PC-3 (cell line): ENCODE results near the gene PRC1. TPM values are rescaled to one million over a fixed set of nuclear protein-coding genes. Genes with fewer than 3 reads are reported as not detected.

Experiments used
- ATAC-seq: fragments of 200-7000 bp; cut with Tn5 transposase; 2 replicates; pipeline ENCODE4 v1.9.1; 2020; ENCODE audit warnings: mild to moderate bottlenecking, moderate library complexity
- BruUV-seq: library from RNA; stranded (reverse); fragments of 400-500 nt; replicated peaks from 2 replicates; lab custom pipeline; 2021; lab: Mats Ljungman, UMichigan
- CTCF ChIA-PET: fragments of 300-600 bp; sonication (Branson Sonifier 250); formaldehyde crosslinking; loops from one replicate; lab custom pipeline; 2022; ENCODE audit warnings: antibody characterized with exemption; lab: Charles Lee
- POLR2A ChIA-PET: fragments of 300-600 bp; sonication (Branson Sonifier 250); formaldehyde crosslinking; loops from one replicate; lab custom pipeline; 2022; ENCODE audit warnings: antibody characterized with exemption; ENCODE audit not compliant: unreplicated experiment; lab: Charles Lee
- DNase-seq: peaks from one replicate; pipeline ENCODE4 v3.0.0-alpha.2; 2015
- H2AFZ ChIP-seq: fragments of 300-600 bp; sonication (generic); 2 replicates; pipeline ENCODE4 v1.6.0; 2016; ENCODE audit warnings: antibody characterized with exemption, low read length
- H3F3A ChIP-seq: fragments of 300-600 bp; sonication (generic); one replicate; pipeline ENCODE4 v1.6.0; 2017; ENCODE audit warnings: antibody characterized with exemption, low read length, control low read depth, mild to moderate bottlenecking; ENCODE audit not compliant: unreplicated experiment
- H3K27ac ChIP-seq: fragments of 300-600 bp; sonication (generic); 2 replicates; pipeline ENCODE4 v1.5.1; 2016; ENCODE audit warnings: mild to moderate bottlenecking, low read length
- H3K27me3 ChIP-seq: fragments of 300-600 bp; sonication (generic); 2 replicates; pipeline ENCODE4 v1.6.1; 2016; ENCODE audit warnings: low read length, mixed read lengths
- H3K36me3 ChIP-seq: fragments of 300-600 bp; sonication (generic); 2 replicates; pipeline ENCODE4 v1.6.1; 2016; ENCODE audit warnings: low read depth, mixed run types, low read length, mixed read lengths
- H3K4me1 ChIP-seq: fragments of 300-600 bp; sonication (generic); 2 replicates; pipeline ENCODE4 v1.5.1; 2016; ENCODE audit warnings: low read length; ENCODE audit not compliant: insufficient read depth
- H3K4me2 ChIP-seq: fragments of 300-600 bp; sonication (generic); 2 replicates; pipeline ENCODE4 v1.6.0; 2016; ENCODE audit warnings: low read length
- H3K4me3 ChIP-seq: fragments of 300-600 bp; sonication (generic); 2 replicates; pipeline ENCODE4 v1.5.1; 2016; ENCODE audit warnings: mild to moderate bottlenecking, low read length, mixed read lengths
- H3K79me2 ChIP-seq: fragments of 300-600 bp; sonication (generic); 2 replicates; pipeline ENCODE4 v1.6.1; 2017; ENCODE audit warnings: low read length, mixed read lengths
- H3K9ac ChIP-seq: fragments of 300-600 bp; sonication (generic); 2 replicates; pipeline ENCODE4 v1.6.0; 2016; ENCODE audit warnings: mild to moderate bottlenecking, low read length
- H3K9me2 ChIP-seq: fragments of 300-600 bp; sonication (generic); replicated peaks from 2 replicates; pipeline ENCODE4 v1.6.1; 2016; ENCODE audit warnings: mixed run types, low read length, mixed read lengths
- H3K9me3 ChIP-seq: fragments of 300-600 bp; sonication (generic); 2 replicates; pipeline ENCODE4 v1.6.1; 2016; ENCODE audit warnings: low read length, mixed read lengths
- H4K20me1 ChIP-seq: fragments of 300-600 bp; sonication (generic); 2 replicates; pipeline ENCODE4 v1.6.1; 2016; ENCODE audit warnings: low read length, mixed read lengths
- CTCF ChIP-seq: fragments of 300-600 bp; sonication (generic); conservative IDR thresholded peaks from 2 replicates; pipeline ENCODE4 v1.5.1; 2017; ENCODE audit warnings: antibody characterized with exemption, low read depth, mild to moderate bottlenecking, low read length
- EZH2 ChIP-seq: fragments of 300-600 bp; sonication (generic); IDR thresholded peaks from one replicate; pipeline ENCODE4 v1.6.1; 2017; ENCODE audit warnings: antibody characterized with exemption, mild to moderate bottlenecking, low read length; ENCODE audit not compliant: unreplicated experiment
- EZH2phosphoT487 ChIP-seq: fragments of 300-600 bp; sonication (generic); IDR thresholded peaks from 2 replicates; pipeline ENCODE4 v1.6.1; 2018; ENCODE audit warnings: mild to moderate bottlenecking, antibody characterized with exemption, low read length, borderline replicate concordance
- intact Hi-C: fragments of 100-400 bp; cut with micrococcal nuclease; formaldehyde crosslinking; loops from 2 replicates; pipeline ENCODE4 v1.9.0; 2023
- total RNA-seq: library from RNA; depleted of rRNA; stranded (reverse); fragments of >200 nt; gene quantifications from 2 replicates; pipeline ENCODE4 v1.2.3, GENCODE V29; 2014

The PRC1 gene
- total RNA-seq, 1 experiment from 2014 or later = 236 TPM

GRCh38 chr15:90987561-90988141 is 6.7 kb downstream of the PRC1 start:
- no peak overlapping the region for H3K27ac ChIP-seq
- no peaks in the 10 kb centered on the region for H3K9me2 ChIP-seq
- H3K4me2 ChIP-seq = no peak overlapping the region
- no peaks in the 10 kb centered on the region for H3K27me3 ChIP-seq
- H3K36me3 ChIP-seq = peaks cover 16% of the 10 kb centered on the region
- POLR2A ChIA-PET = no interaction called here
- H3K4me3 ChIP-seq = no peak overlapping the region
- H3K9me3 ChIP-seq = no peaks in the 10 kb centered on the region
- DNase-seq (no peak), ATAC-seq (no peak)
- intact Hi-C loops = no loop called here
- peaks cover 98% of the 10 kb centered on the region for H3K79me2 ChIP-seq
- no peak overlapping the region for H2AFZ ChIP-seq
- peaks cover 3% of the 10 kb centered on the region; the same call in 1 of the 2 replicates for H3K4me1 ChIP-seq
- H4K20me1 ChIP-seq = peaks cover 10% of the 10 kb centered on the region; the same call in 1 of the 2 replicates
- CTCF ChIA-PET = no interaction called here
- no peak for TF ChIP-seq EZH2phosphoT487
- no peak for TF ChIP-seq EZH2
- TF ChIP-seq CTCF = no peak
- no peak overlapping the region for H3K9ac ChIP-seq
- H3F3A ChIP-seq = no peaks in the 10 kb centered on the region
- no TSS peak for BruUV-seq

- POLR2A ChIA-PET = no interaction called here
- BruUV-seq = no TSS peak
- H3K9me3 ChIP-seq = no peaks in the 10 kb centered on the region
- no peak overlapping the region for H3K4me3 ChIP-seq
- H4K20me1 ChIP-seq = peaks cover 10% of the 10 kb centered on the region; the same call in 1 of the 2 replicates
- no peaks in the 10 kb centered on the region for H3F3A ChIP-seq
- H3K9ac ChIP-seq = no peak overlapping the region
- no peak overlapping the region for H3K4me2 ChIP-seq
- ATAC-seq = no peak
- intact Hi-C loops = no loop called here
- H3K79me2 ChIP-seq = peaks cover 92% of the 10 kb centered on the region
- DNase-seq = no peak
- no peaks in the 10 kb centered on the region for H3K27me3 ChIP-seq
- H2AFZ ChIP-seq = no peak overlapping the region
- no peak for TF ChIP-seq EZH2
- no peak for TF ChIP-seq CTCF
- TF ChIP-seq EZH2phosphoT487 = no peak
- no peaks in the 10 kb centered on the region for H3K9me2 ChIP-seq
- H3K27ac ChIP-seq = no peak overlapping the region
- peaks cover 22% of the 10 kb centered on the region for H3K36me3 ChIP-seq
- H3K4me1 ChIP-seq = no peaks in the 10 kb centered on the region
- CTCF ChIA-PET = no interaction called here
Observed at GRCh38 chr15:90986790-90987507, 7.4 kb downstream of the PRC1 start.

- Histone ChIP-seq H4K20me1 (no peaks in the 10 kb centered on the region), H3K4me3 (no peak overlapping the region), H3K9ac (no peak overlapping the region), H3K27me3 (no peaks in the 10 kb centered on the region), H3K4me1 (no peaks in the 10 kb centered on the region), H3K9me3 (no peaks in the 10 kb centered on the region), H3F3A (no peaks in the 10 kb centered on the region), H3K9me2 (no peaks in the 10 kb centered on the region), H3K79me2 (peaks cover 45% of the 10 kb centered on the region), H3K27ac (no peak overlapping the region), H2AFZ (no peak overlapping the region), H3K4me2 (no peak overlapping the region), H3K36me3 (peaks cover 60% of the 10 kb centered on the region)
- DNase-seq (no peak), ATAC-seq (no peak)
- no peak for TF ChIP-seq EZH2
- TF ChIP-seq EZH2phosphoT487 = no peak
- TF ChIP-seq CTCF = no peak
- BruUV-seq = no TSS peak
- intact Hi-C loops = no loop called here
- POLR2A ChIA-PET = no interaction called here
- CTCF ChIA-PET = no interaction called here
Observed at GRCh38 chr15:90982135-90982534, 12.2 kb downstream of the PRC1 start.
